Gastrocnemius medialis (tissue), 4 donors: ENCODE results near the gene SH3GL1. TPM values are rescaled to one million over a fixed set of nuclear protein-coding genes. Genes with fewer than 3 reads are reported as not detected.
A peak's percentile ranks its signal among the peaks of the same experiment; 100 is the strongest.

Source experiments
- ATAC-seq, 2 donors: fragments of 150-250 bp; one replicate each; pipeline ENCODE4 v1.9.1; 2016
- DNase-seq, 2 donors: peaks; one replicate each; pipeline ENCODE4 v3.0.0-alpha.2; 2019
- H3K27ac ChIP-seq, 4 donors: fragments of 200-600 bp; sonication (generic); 1 replicate in 1 of 4; 2 replicates in 3 of 4; pipeline ENCODE4 v1.5.1; 2016 to 2018; ENCODE audit warnings: mild to moderate bottlenecking in 2 of 4, moderate library complexity in 1 of 4
- H3K27me3 ChIP-seq, 3 donors: fragments of 200-600 bp; sonication (generic) in 2 of 3; 1 replicate in 1 of 3; 2 replicates in 2 of 3; pipeline versions ENCODE4 v1.5.1 to v1.6.0; 2016 to 2019; ENCODE audit warnings: mild to moderate bottlenecking in 1 of 3, moderate library complexity in 1 of 3
- H3K36me3 ChIP-seq, 2 donors: fragments of 200-600 bp; sonication (generic) in 1 of 2; one replicate each; pipeline ENCODE4 v1.5.1; 2017 to 2018
- H3K4me1 ChIP-seq, 2 donors: fragments of 200-600 bp; sonication (generic) in 1 of 2; one replicate each; pipeline ENCODE4 v1.5.1; 2016 to 2017; ENCODE audit warnings: mild to moderate bottlenecking in 2 of 2
- H3K4me3 ChIP-seq, 4 donors: fragments of 200-600 bp; sonication (generic) in 3 of 4; 1 replicate in 1 of 4; 2 replicates in 3 of 4; pipeline ENCODE4 v1.5.1; 2016 to 2019; ENCODE audit warnings: mild to moderate bottlenecking in 2 of 4
- H3K9me3 ChIP-seq, 3 donors: fragments of 200-600 bp; sonication (generic) in 2 of 3; 1 replicate in 1 of 3; 2 replicates in 2 of 3; pipeline ENCODE4 v1.5.1; 2016 to 2019
- CTCF ChIP-seq, 5 experiments: fragments of 450-650 bp in 3 of 5; fragments of 200-600 bp in 2 of 5; sonication (generic) in 2 of 5; IDR thresholded peaks in 4 of 5; conservative IDR thresholded peaks in 1 of 5; 1 replicate in 4 of 5; 2 replicates in 1 of 5; pipeline ENCODE4 v1.5.1; 2016 to 2019; ENCODE audit warnings: antibody characterized with exemption in 5 of 5, mild to moderate bottlenecking in 3 of 5, moderate library complexity in 3 of 5
- POLR2A ChIP-seq, 2 donors: fragments of 450-650 bp; IDR thresholded peaks; one replicate each; pipeline ENCODE4 v1.6.1; 2017; ENCODE audit warnings: antibody characterized with exemption in 2 of 2, mild to moderate bottlenecking in 2 of 2, moderate library complexity in 2 of 2
- in situ Hi-C, 4 donors: fragments of 200-750 bp; cut with MboI; loops; one replicate each; pipeline versions ENCODE4 v1.15.0 to v1.8.0; 2017; ENCODE audit warnings: low sequenced_read_pairs in 4 of 4
- intact Hi-C: fragments of 100-400 bp; cut with DNase I; formaldehyde crosslinking; loops from one replicate; pipeline ENCODE4 v1.15.1; 2023; ENCODE audit warnings: low total_unique reads
- total RNA-seq, 4 donors: library from RNA; depleted of rRNA; stranded (reverse); fragments of >200 nt; gene quantifications; one replicate each; pipeline versions ENCODE4 v1.1.0 to v1.2.3, GENCODE V29; 2016

The SH3GL1 gene
- total RNA-seq, 4 donors from 2014 or later = 11.6 to 19.4 (median 15.8) TPM

GRCh38 chr19:4347521-4347920 lies 52.8 kb downstream of the SH3GL1 start:
- in situ Hi-C loops = no loop called here
- H3K9me3 ChIP-seq = no peaks in the 10 kb centered on the region
- no peak overlapping the region for H3K4me3 ChIP-seq
- H3K27me3 ChIP-seq = no peaks in the 10 kb centered on the region
- no peak for DNase-seq
- peaks cover 7 to 11% of the 10 kb centered on the region in 2 donors for H3K4me1 ChIP-seq
- ATAC-seq = no peak
- intact Hi-C loops = loop anchor here (10.0 kb wide), 2 partner anchors 107 to 363 kb away; partner anchors contain the start of genes EEF2 and UBXN6
- TF ChIP-seq CTCF (IDR thresholded peaks at IDR 0.05 in 4 of 5, conservative IDR thresholded peaks at IDR 0.05 in 1 of 5) (no peak), POLR2A (IDR thresholded peaks at IDR 0.05) (no peak)
- H3K27ac ChIP-seq = no peak overlapping the region
- no peaks in the 10 kb centered on the region for H3K36me3 ChIP-seq

- no peaks in the 10 kb centered on the region for H3K27me3 ChIP-seq
- no peak for ATAC-seq
- H3K27ac ChIP-seq = no peak overlapping the region
- in situ Hi-C loops = no loop called here
- no peaks in the 10 kb centered on the region for H3K9me3 ChIP-seq
- no peak for DNase-seq
- no peak overlapping the region for H3K4me3 ChIP-seq
- intact Hi-C loops = loop anchor here (10.0 kb wide), 2 partner anchors 109 to 361 kb away; partner anchors contain the start of genes EEF2 and UBXN6
- H3K36me3 ChIP-seq = no peaks in the 10 kb centered on the region
- H3K4me1 ChIP-seq = peaks cover 10 to 16% of the 10 kb centered on the region in 2 donors
- TF ChIP-seq POLR2A (IDR thresholded peaks at IDR 0.05) (no peak), CTCF (IDR thresholded peaks at IDR 0.05 in 4 of 5, conservative IDR thresholded peaks at IDR 0.05 in 1 of 5) (no peak)
Observed at GRCh38 chr19:4346020-4346383, 54.3 kb downstream of the SH3GL1 start.

GRCh38 chr19:4345342-4346019 lies 54.9 kb downstream of the SH3GL1 start:
- H3K4me3 ChIP-seq = no peak overlapping the region
- DNase-seq = peak in 1 of 2 donors; percentile 59
- TF ChIP-seq CTCF (IDR thresholded peaks at IDR 0.05 in 4 of 5, conservative IDR thresholded peaks at IDR 0.05 in 1 of 5) (no peak), POLR2A (IDR thresholded peaks at IDR 0.05) (no peak)
- peaks cover 10 to 16% of the 10 kb centered on the region in 2 donors for H3K4me1 ChIP-seq
- H3K9me3 ChIP-seq = no peaks in the 10 kb centered on the region
- H3K36me3 ChIP-seq = no peaks in the 10 kb centered on the region
- no peak for ATAC-seq
- in situ Hi-C loops = no loop called here
- intact Hi-C loops = loop anchor here (10.0 kb wide), 2 partner anchors 109 to 361 kb away; partner anchors contain the start of genes EEF2 and UBXN6
- H3K27ac ChIP-seq = no peak overlapping the region
- no peaks in the 10 kb centered on the region for H3K27me3 ChIP-seq

DNA sequence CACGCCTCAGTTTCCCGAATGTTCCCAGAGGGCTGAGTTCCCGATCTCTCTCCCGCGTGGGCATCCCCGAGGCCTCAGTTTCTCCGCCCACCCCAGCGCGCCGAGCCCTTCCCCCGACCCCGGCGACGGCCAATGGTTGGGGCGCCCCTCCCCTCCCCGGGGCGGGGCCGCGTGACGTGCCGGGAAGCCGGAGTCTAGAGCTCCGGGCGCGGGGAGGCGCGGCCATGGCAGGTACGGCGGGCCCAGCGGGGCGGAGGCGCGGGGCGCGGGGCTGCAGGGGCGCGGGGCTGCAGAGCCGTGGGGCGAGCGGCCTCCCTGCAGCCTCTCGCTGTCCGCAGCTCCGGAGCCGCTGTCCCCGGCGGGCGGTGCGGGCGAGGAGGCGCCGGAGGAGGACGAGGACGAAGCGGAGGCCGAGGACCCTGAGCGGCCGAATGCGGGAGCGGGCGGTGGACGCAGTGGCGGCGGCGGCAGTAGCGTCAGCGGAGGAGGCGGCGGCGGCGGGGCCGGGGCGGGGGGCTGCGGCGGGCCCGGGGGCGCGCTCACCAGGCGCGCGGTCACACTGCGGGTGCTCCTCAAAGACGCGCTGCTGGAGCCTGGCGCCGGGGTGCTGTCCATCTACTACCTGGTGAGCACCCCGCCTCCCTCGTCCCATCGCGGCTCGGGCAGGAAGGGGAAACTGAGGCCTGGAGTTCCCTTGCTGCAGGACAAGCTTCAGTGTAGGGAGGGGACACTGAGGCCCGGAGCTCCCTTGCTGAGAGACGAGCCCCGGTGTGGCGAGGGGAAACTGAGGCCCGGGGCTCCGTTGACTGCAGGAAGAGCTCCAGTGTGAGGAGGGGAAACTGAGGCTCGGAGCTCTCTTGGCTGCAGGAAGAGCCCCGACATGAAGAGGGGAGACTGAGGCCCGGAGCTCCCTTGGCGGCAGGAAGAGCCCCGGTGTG lies 56.7 kb downstream of the SH3GL1 start, which contains the start of gene MPND:
Gene MPND (plus strand): TSS at position 193 of the 938 bp plus-strand sequence. CDS start 32 bp downstream, at position 225.
- intact Hi-C loops = loop anchor here (1.0 to 10.0 kb wide), 6 partner anchors 27 to 1447 kb away; partner anchors contain the start of genes DUS3L, EEF2, UBXN6 and YJU2

More for the DNA sequence above, 56.7 kb downstream of the SH3GL1 start, which contains the start of gene MPND:
- peak within 1 kb of the TSS; percentile 89 to 96 (median 94) for H3K27ac ChIP-seq
- peak; percentile 66 to 68 for ATAC-seq
- no peak for TF ChIP-seq CTCF (IDR thresholded peaks at IDR 0.05 in 4 of 5, conservative IDR thresholded peaks at IDR 0.05 in 1 of 5)
- peak; percentile 35 to 41 for TF ChIP-seq POLR2A (IDR thresholded peaks at IDR 0.05)
- H3K36me3 ChIP-seq = no peaks in the 10 kb centered on the region
- H3K27me3 ChIP-seq = no peaks in the 10 kb centered on the region
- peak; percentile 82 to 84 for DNase-seq
- H3K4me1 ChIP-seq = peaks cover 10 to 17% of the 10 kb centered on the region in 2 donors
- in situ Hi-C loops = no loop called here
- peak within 1 kb of the TSS; percentile 64 to 78 (median 71) for H3K4me3 ChIP-seq
- H3K9me3 ChIP-seq = no peaks in the 10 kb centered on the region
